IMR-90 (cell line): ENCODE results near the gene BMAL2. TPM values are rescaled to one million over a fixed set of nuclear protein-coding genes. Genes with fewer than 3 reads are reported as not detected.

Experiments used
- ATAC-seq: fragments of 200-7000 bp; cut with Tn5 transposase; 2 replicates; pipeline ENCODE4 v1.9.1; 2020; ENCODE audit warnings: low read depth, mild to moderate bottlenecking, moderate library complexity
- BruUV-seq: library from RNA; stranded (reverse); fragments of 400-500 nt; replicated peaks from 2 replicates; lab custom pipeline; 2021; lab: Mats Ljungman, UMichigan
- CTCF ChIA-PET: fragments of 300-600 bp; formaldehyde crosslinking; extraction: SDS; loops from one replicate; lab custom pipeline; 2021; ENCODE audit warnings: antibody characterized with exemption; lab: Yijun Ruan, JAX
- POLR2A ChIA-PET: fragments of 300-600 bp; sonication (Branson Sonifier 250); formaldehyde crosslinking; loops from one replicate; lab custom pipeline; 2022; ENCODE audit warnings: antibody characterized with exemption; ENCODE audit not compliant: unreplicated experiment; lab: Charles Lee
- DNase-seq: peaks from one replicate; pipeline ENCODE4 v3.0.0; 2013
- H2AFZ ChIP-seq: replicated peaks from 2 replicates; pipeline ENCODE3; 2013; ENCODE audit warnings: low read length, mild to moderate bottlenecking; ENCODE audit not compliant: poor library complexity
- H2AK5ac ChIP-seq: 2 replicates; pipeline ENCODE4 v1.6.1; 2013; ENCODE audit warnings: low read depth, low read length, inconsistent platforms
- H2AK9ac ChIP-seq: replicated peaks from 2 replicates; pipeline ENCODE3; 2013; ENCODE audit warnings: mild to moderate bottlenecking, low read depth, low read length, moderate library complexity; ENCODE audit not compliant: poor library complexity
- H2BK120ac ChIP-seq: 2 replicates; pipeline ENCODE4 v1.6.1; 2013; ENCODE audit warnings: low read depth, low read length, inconsistent platforms
- H2BK15ac ChIP-seq: 3 replicates; pipeline ENCODE4 v1.6.1; 2013; ENCODE audit warnings: low read depth, low read length, inconsistent platforms
- H2BK20ac ChIP-seq: 2 replicates; pipeline ENCODE4 v1.6.1; 2013; ENCODE audit warnings: low read depth, mild to moderate bottlenecking, inconsistent platforms, low read length, moderate library complexity
- H2BK5ac ChIP-seq: 2 replicates; pipeline ENCODE4 v1.6.1; 2013; ENCODE audit warnings: mild to moderate bottlenecking, low read depth, low read length, inconsistent platforms; ENCODE audit not compliant: poor library complexity, severe bottlenecking
- H3K14ac ChIP-seq: replicated peaks from 2 replicates; pipeline ENCODE4 v1.6.1; 2013; ENCODE audit warnings: low read depth, low read length, inconsistent platforms
- H3K18ac ChIP-seq: 2 replicates; pipeline ENCODE4 v1.6.1; 2013; ENCODE audit warnings: low read depth, low read length, control low read depth
- H3K23ac ChIP-seq: 2 replicates; pipeline ENCODE4 v1.6.1; 2013; ENCODE audit warnings: low read depth, low read length, inconsistent platforms
- H3K27ac ChIP-seq: 2 replicates; pipeline ENCODE4 v1.5.1; 2013; ENCODE audit warnings: mild to moderate bottlenecking, control low read depth, low read length; ENCODE audit not compliant: insufficient read depth
- H3K27me3 ChIP-seq: 2 replicates; pipeline ENCODE4 v1.6.1; 2013; ENCODE audit warnings: low read length; ENCODE audit not compliant: control insufficient read depth, insufficient read depth
- H3K36me3 ChIP-seq: 2 replicates; pipeline ENCODE4 v1.6.1; 2013; ENCODE audit warnings: low read length, mixed read lengths; ENCODE audit not compliant: control insufficient read depth, insufficient read depth
- H3K4ac ChIP-seq: 2 replicates; pipeline ENCODE4 v1.6.1; 2013; ENCODE audit warnings: low read depth, low read length, inconsistent platforms
- H3K4me1 ChIP-seq: 2 replicates; pipeline ENCODE4 v1.6.1; 2013; ENCODE audit warnings: low read length, mixed read lengths; ENCODE audit not compliant: control insufficient read depth, insufficient read depth
- H3K4me2 ChIP-seq: 2 replicates; pipeline ENCODE4 v1.6.1; 2013; ENCODE audit warnings: low read depth, mild to moderate bottlenecking, control low read depth, low read length, moderate library complexity
- H3K4me3 ChIP-seq: 2 replicates; pipeline ENCODE4 v1.5.1; 2013; ENCODE audit warnings: low read depth, mild to moderate bottlenecking, control low read depth, low read length, moderate library complexity; ENCODE audit not compliant: insufficient read depth
- H3K56ac ChIP-seq: 2 replicates; pipeline ENCODE4 v1.6.1; 2013; ENCODE audit warnings: low read length, inconsistent platforms; ENCODE audit not compliant: insufficient read depth; ENCODE audit errors: extremely low read depth
- H3K79me1 ChIP-seq, 2 experiments: 2 replicates each; pipeline ENCODE4 v1.6.1; 2013; ENCODE audit warnings: low read length in 2 of 2, inconsistent platforms in 1 of 2, low read depth in 1 of 2
- H3K9ac ChIP-seq: 2 replicates; pipeline ENCODE4 v1.6.1; 2013; ENCODE audit warnings: low read depth, low read length, control low read depth
- H3K9me1 ChIP-seq: 2 replicates; pipeline ENCODE4 v1.6.1; 2013; ENCODE audit warnings: low read length, inconsistent platforms; ENCODE audit not compliant: insufficient read depth
- H3K9me3 ChIP-seq: 2 replicates; pipeline ENCODE4 v1.6.1; 2013; ENCODE audit warnings: low read length; ENCODE audit not compliant: control insufficient read depth, insufficient read depth
- H4K20me1 ChIP-seq: 2 replicates; pipeline ENCODE4 v1.6.1; 2013; ENCODE audit warnings: low read length, inconsistent platforms; ENCODE audit not compliant: insufficient read depth
- H4K5ac ChIP-seq: 2 replicates; pipeline ENCODE4 v1.6.1; 2013; ENCODE audit warnings: mild to moderate bottlenecking, low read depth, low read length, control low read depth
- H4K8ac ChIP-seq, 2 experiments: 2 replicates each; pipeline ENCODE4 v1.6.1; 2013; ENCODE audit warnings: low read depth in 2 of 2, low read length in 2 of 2, control low read depth in 1 of 2, inconsistent platforms in 1 of 2
- H4K91ac ChIP-seq: 2 replicates; pipeline ENCODE4 v1.6.1; 2013; ENCODE audit warnings: low read depth, low read length, inconsistent platforms; ENCODE audit not compliant: insufficient read depth
- CTCF ChIP-seq: conservative IDR thresholded peaks from 2 replicates; pipeline ENCODE4 v1.5.1; 2012; ENCODE audit warnings: mild to moderate bottlenecking, low read depth, low read length, improper control_type of control experiment
- ELK1 ChIP-seq: fragments of 150-350 bp; IDR thresholded peaks from 2 replicates; pipeline ENCODE4 v1.6.1; 2016; ENCODE audit warnings: low read depth, mild to moderate bottlenecking, low read length, moderate library complexity, borderline replicate concordance
- FOS ChIP-seq: fragments of 150-350 bp; IDR thresholded peaks from 2 replicates; pipeline ENCODE4 v1.6.1; 2016; ENCODE audit warnings: low read depth, low read length
- MXI1 ChIP-seq: IDR thresholded peaks from 2 replicates; pipeline ENCODE4 v1.6.1; 2012; ENCODE audit warnings: low read depth, mild to moderate bottlenecking, low read length, moderate library complexity, borderline replicate concordance
- NFE2L2 ChIP-seq: fragments of 150-350 bp; IDR thresholded peaks from 2 replicates; pipeline ENCODE4 v1.6.1; 2016; ENCODE audit warnings: low read depth, mild to moderate bottlenecking, low read length
- RAD21 ChIP-seq: IDR thresholded peaks from 2 replicates; pipeline ENCODE4 v1.6.1; 2012; ENCODE audit warnings: low read length, improper control_type of control experiment
- RCOR1 ChIP-seq: IDR thresholded peaks from 2 replicates; pipeline ENCODE4 v1.6.1; 2012; ENCODE audit warnings: mild to moderate bottlenecking, low read length, improper control_type of control experiment; ENCODE audit not compliant: insufficient replicate concordance
- RFX5 ChIP-seq: IDR thresholded peaks from 2 replicates; pipeline ENCODE4 v1.8.0; 2012; ENCODE audit warnings: low read depth, mild to moderate bottlenecking, low read length, moderate library complexity
- USF2 ChIP-seq: fragments of 150-350 bp; IDR thresholded peaks from 2 replicates; pipeline ENCODE4 v1.6.1; 2017; ENCODE audit warnings: mild to moderate bottlenecking, antibody characterized with exemption, low read length, low read depth
- WGBS, 2 experiments: methylation state at CpG; one replicate each; pipeline versions ENCODE4 v1.1.5 to v1.1.7; 2013; ENCODE audit warnings: missing lambda C conversion rate in 2 of 2; ENCODE audit not compliant: insufficient read length in 1 of 2; ENCODE audit errors: extremely low coverage in 2 of 2; 5-methylcytosine and 5-hydroxymethylcytosine counted together
- dilution Hi-C: fragments of 300-500 bp; cut with HindIII; formaldehyde crosslinking; loops from one replicate; pipeline ENCODE4 v1.14.3; 2018; ENCODE audit warnings: low sequenced_read_pairs; ENCODE audit not compliant: unreplicated experiment
- in situ Hi-C: fragments of 300-500 bp; cut with MboI; formaldehyde crosslinking; loops from 3 replicates; pipeline ENCODE4 v1.14.3; 2019; ENCODE audit warnings: low sequenced_read_pairs, inconsistent platforms, mixed read lengths
- intact Hi-C: fragments of 100-400 bp; cut with micrococcal nuclease; formaldehyde crosslinking; loops from 2 replicates; pipeline ENCODE4 v1.10.0; 2022
- polyA plus RNA-seq, 3 experiments: library from polyadenylated mRNA; depleted of rRNA; stranded (reverse); fragments of >200 nt; gene quantifications; 2 replicates each; pipeline ENCODE4 v1.2.3, GENCODE V29; 2012; ENCODE audit warnings: low replicate concordance in 1 of 3
- total RNA-seq: library from RNA; depleted of rRNA; stranded (reverse); fragments of >200 nt; gene quantifications from 2 replicates; pipeline ENCODE4 v1.2.3, GENCODE V29; 2012

BMAL2 gene
- total and polyA plus RNA-seq, 2 of the 4 experiments (the other 2 are of a cell fraction) = 11.0 to 57.0 TPM

- Histone ChIP-seq H2AK9ac (no peak overlapping the region), H4K91ac (no peak overlapping the region), H3K27ac (no peak overlapping the region), H3K9me3 (no peaks in the 10 kb centered on the region), H2BK15ac (no peak overlapping the region), H2BK120ac (no peak overlapping the region), H2AK5ac (no peak overlapping the region), H2BK5ac (no peak overlapping the region), H2BK20ac (no peak overlapping the region), H3K4me2 (no peak overlapping the region), H3K9me1 (peaks cover 13% of the 10 kb centered on the region), H3K9ac (no peak overlapping the region), H4K8ac (no peak overlapping the region), H3K4me3 (no peak overlapping the region), H3K4ac (no peak overlapping the region), H3K36me3 (no peaks in the 10 kb centered on the region), H3K79me1 (peaks cover 30 to 51% of the 10 kb centered on the region in 2 experiments), H3K18ac (no peak overlapping the region), H3K23ac (no peak overlapping the region), H3K27me3 (no peaks in the 10 kb centered on the region), H3K56ac (no peak overlapping the region), H3K4me1 (peaks cover 15% of the 10 kb centered on the region), H3K14ac (0 out of 2 replicates have a peak overlapping the region, but pooled peaks have one; percentile 19), H4K20me1 (no peaks in the 10 kb centered on the region), H4K5ac (no peak overlapping the region), H2AFZ (no peak overlapping the region)
- TF ChIP-seq CTCF = no peak
- TF ChIP-seq FOS = no peak
- TF ChIP-seq RAD21 = no peak
- TF ChIP-seq ELK1 = no peak
- no peak for TF ChIP-seq RFX5
- TF ChIP-seq USF2 = no peak
- TF ChIP-seq RCOR1 = no peak
- no peak for TF ChIP-seq MXI1
- TF ChIP-seq NFE2L2 = no peak
- ATAC-seq = no peak
- in situ Hi-C loops = no loop called here
- ChIA-PET POLR2A (no interaction called here), CTCF (no interaction called here)
- 83% methylated on average over 2 of the region's 6 CpGs; no CpG with 5 or more reads in 1 of the 2 experiments for WGBS, 2 experiments
- intact Hi-C loops = loop anchor here (5.0 kb wide), 1 partner anchor 318 kb away; no protein-coding TSS in a partner anchor
- dilution Hi-C loops = no loop called here
- BruUV-seq = no TSS peak
- no peak for DNase-seq
Measured at GRCh38 chr12:27334721-27335082, 2.1 kb downstream of the BMAL2 start.
